Measurements from ENCODE around the gene MTMR6.

GRCh38 chr13:25215253-25215575 lies 72.1 kb downstream of the MTMR6 start:
- TF ChIP-seq CTCF (IDR thresholded peaks at IDR 0.05; ENCODE audit: low read length) (no peak), EZH2 (optimal IDR thresholded peaks at IDR 0.05; ENCODE audit: low read depth, low read length) (no peak)

Measured in MM.1S (cell line).